ENCODE measurements around the gene TGM4. TPM values are rescaled to one million over a fixed set of nuclear protein-coding genes. Genes with fewer than 3 reads are reported as not detected.
"Not testable (repeated sequence)": the region's sequence is repeated elsewhere in the genome, so short reads cannot be mapped to it uniquely, and the experiment has no call there.

TGM4 gene
- total and polyA plus RNA-seq, 2 experiments from 2014 or later: 0.84 TPM; not detected in 1

- H3K27ac ChIP-seq: no peak overlapping the region
- no peak for DNase-seq (ENCODE audit: low read depth in 1 of 2, low spot score in 1 of 2)
- TF ChIP-seq CTCF (IDR thresholded peaks at IDR 0.05; ENCODE audit: low read depth, low read length): no peak
- no peaks in the 10 kb centered on the region for H3K9me3 ChIP-seq (ENCODE audit: low read depth)
- H3K4me3 ChIP-seq: no peak overlapping the region
- peaks cover 32% of the 10 kb centered on the region for H3K4me1 ChIP-seq (ENCODE audit: low read depth)
- peaks cover 5% of the 10 kb centered on the region for H3K36me3 ChIP-seq
- no peaks in the 10 kb centered on the region for H3K27me3 ChIP-seq
These were observed 25.8 kb upstream of the TGM4 start for GRCh38 chr3:44848634-44849033.

- H3K4me3 ChIP-seq; H3K27ac ChIP-seq; H3K27me3 ChIP-seq; H3K36me3 ChIP-seq; H3K4me1 ChIP-seq (ENCODE audit: low read depth); H3K9me3 ChIP-seq (ENCODE audit: low read depth); DNase-seq (ENCODE audit: low read depth in 1 of 2, low spot score in 1 of 2): not testable (repeated sequence)
These were observed 17.7 kb upstream of the TGM4 start for GRCh38 chr3:44856663-44857062.

- Histone ChIP-seq H3K36me3 (no peaks in the 10 kb centered on the region), H3K9me3 (ENCODE audit: low read depth) (no peaks in the 10 kb centered on the region), H3K27ac (no peak overlapping the region), H3K4me3 (no peak overlapping the region), H3K4me1 (ENCODE audit: low read depth) (no peaks in the 10 kb centered on the region), H3K27me3 (no peaks in the 10 kb centered on the region)
- no peak for DNase-seq (ENCODE audit: low read depth in 1 of 2, low spot score in 1 of 2)
- no peak for TF ChIP-seq CTCF (IDR thresholded peaks at IDR 0.05; ENCODE audit: low read depth, low read length)
These were observed 14.3 kb upstream of the TGM4 start for GRCh38 chr3:44860117-44860516.

GRCh38 chr3:44861412-44862225 lies 12.8 kb upstream of the TGM4 start, which contains the start of gene TMEM42:
Gene TMEM42 (plus strand): TSS chr3:44861912. CDS start chr3:44861925, 13 bp downstream.
- Histone ChIP-seq H3K36me3 (no peaks in the 10 kb centered on the region), H3K9me3 (ENCODE audit: low read depth) (no peaks in the 10 kb centered on the region), H3K4me1 (ENCODE audit: low read depth) (no peaks in the 10 kb centered on the region), H3K4me3 (peak within 1 kb of the TSS; percentile 64), H3K27ac (peak within 1 kb of the TSS; percentile 96), H3K27me3 (no peaks in the 10 kb centered on the region)
- DNase-seq (ENCODE audit: low read depth in 1 of 2, low spot score in 1 of 2): peak; percentile 93 to 96
- TF ChIP-seq CTCF (IDR thresholded peaks at IDR 0.05; ENCODE audit: low read depth, low read length): peak; percentile 44

GRCh38 chr3:44862226-44862637 lies 12.2 kb upstream of the TGM4 start:
- Histone ChIP-seq H3K27me3 (no peaks in the 10 kb centered on the region), H3K36me3 (no peaks in the 10 kb centered on the region), H3K9me3 (ENCODE audit: low read depth) (no peaks in the 10 kb centered on the region), H3K4me3 (peak overlapping the region; percentile 64), H3K27ac (peak overlapping the region; percentile 96), H3K4me1 (ENCODE audit: low read depth) (no peaks in the 10 kb centered on the region)
- no peak for TF ChIP-seq CTCF (IDR thresholded peaks at IDR 0.05; ENCODE audit: low read depth, low read length)
- DNase-seq (ENCODE audit: low read depth in 1 of 2, low spot score in 1 of 2): peak in 1 of 2 donors; percentile 47

DNA sequence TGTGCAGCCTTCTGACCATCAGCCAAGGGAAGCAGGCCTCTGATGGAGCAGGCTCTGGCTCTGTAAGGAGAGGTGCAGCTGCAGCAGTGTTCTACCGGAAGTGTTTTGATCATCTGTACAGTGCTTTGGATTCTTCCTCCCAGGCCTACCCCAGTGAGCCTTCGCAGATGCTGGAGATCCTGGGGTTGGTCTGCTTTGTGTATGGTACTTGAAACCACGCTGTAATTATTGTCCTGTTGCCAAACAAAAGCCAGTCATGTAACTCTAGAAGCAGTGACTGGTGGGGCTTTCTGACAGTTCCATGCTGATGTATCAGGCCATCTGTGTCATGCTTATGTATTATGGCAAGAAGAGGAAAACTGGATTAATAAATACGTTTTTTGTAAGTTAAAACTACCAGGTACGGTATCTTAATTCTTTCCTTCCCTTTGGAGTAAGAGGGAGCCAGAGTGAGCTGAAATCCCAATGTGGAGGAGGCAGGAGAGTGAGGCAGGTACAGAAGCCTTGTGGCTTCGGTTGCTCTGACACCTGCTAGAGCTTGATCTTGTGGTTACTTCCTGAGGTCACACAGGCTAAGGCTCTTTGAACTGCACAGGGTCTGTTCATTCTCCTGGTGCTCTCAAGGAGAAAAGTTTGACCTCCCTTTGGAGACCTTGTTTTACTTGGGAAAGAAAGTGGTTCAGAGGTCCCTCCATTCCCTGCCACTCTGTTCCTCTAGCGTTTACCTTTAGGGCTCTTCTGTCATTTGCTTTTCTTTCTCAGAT lies 9.0 kb upstream of the TGM4 start:
- no peak for DNase-seq (ENCODE audit: low read depth in 1 of 2, low spot score in 1 of 2)
- Histone ChIP-seq H3K4me1 (ENCODE audit: low read depth) (no peaks in the 10 kb centered on the region), H3K4me3 (no peak overlapping the region), H3K36me3 (no peaks in the 10 kb centered on the region), H3K27me3 (no peaks in the 10 kb centered on the region), H3K27ac (no peak overlapping the region), H3K9me3 (ENCODE audit: low read depth) (no peaks in the 10 kb centered on the region)
- TF ChIP-seq CTCF (IDR thresholded peaks at IDR 0.05; ENCODE audit: low read depth, low read length): no peak

Measured in cardiac muscle cell (in vitro differentiated cells and primary cell).